K562 (cell line): ENCODE data around the gene BRWD1. TPM values are rescaled to one million over a fixed set of nuclear protein-coding genes. Genes with fewer than 3 reads are reported as not detected.

ENCODE experiments used
- C11orf30 ChIP-seq: fragments of 450-650 bp; IDR thresholded peaks from 2 replicates; pipeline ENCODE4 v1.6.1; 2016; ENCODE audit warnings: low read depth, mild to moderate bottlenecking
- CBFB ChIP-seq: sonication (generic); formaldehyde crosslinking; IDR thresholded peaks from 2 replicates; pipeline ENCODE4 v1.4.0; 2020; ENCODE audit warnings: mild to moderate bottlenecking, missing genetic modification reagents
- ESRRA ChIP-seq: fragments of 450-650 bp; IDR thresholded peaks from 2 replicates; pipeline ENCODE4 v1.6.1; 2014; ENCODE audit warnings: low read depth, mild to moderate bottlenecking, moderate library complexity, borderline replicate concordance
- HDGF ChIP-seq: fragments of 450-650 bp; IDR thresholded peaks from 2 replicates; pipeline ENCODE4 v1.6.1; 2016
- HMG20B ChIP-seq: fragments of 250-450 bp; sonication (Bioruptor Pico); IDR thresholded peaks from 2 replicates; pipeline ENCODE4 v1.5.0; 2021; ENCODE audit warnings: mild to moderate bottlenecking
- PCBP1 ChIP-seq: fragments of 200-400 bp; formaldehyde crosslinking; IDR thresholded peaks from 2 replicates; pipeline ENCODE4 v1.6.1; 2018; ENCODE audit warnings: mild to moderate bottlenecking, low read depth, low read length; ENCODE audit not compliant: poor library complexity, severe bottlenecking
- POLR2AphosphoS5 ChIP-seq: IDR thresholded peaks from 2 replicates; pipeline ENCODE4 v1.6.1; 2011; ENCODE audit warnings: mild to moderate bottlenecking, low read depth, low read length, moderate library complexity; ENCODE audit not compliant: control insufficient read depth, insufficient read depth
- POLR2H ChIP-seq: IDR thresholded peaks from 2 replicates; pipeline ENCODE4 v1.6.1; 2016; ENCODE audit warnings: missing genetic modification characterization, low read depth, mild to moderate bottlenecking, control low read depth, missing compliant biosample characterization, moderate library complexity
- RB1 ChIP-seq: fragments of 450-650 bp; IDR thresholded peaks from 2 replicates; pipeline ENCODE4 v1.6.1; 2017; ENCODE audit warnings: low read depth, mild to moderate bottlenecking
- RBFOX2 ChIP-seq: fragments of 200-400 bp; formaldehyde crosslinking; IDR thresholded peaks from 2 replicates; pipeline ENCODE4 v1.6.1; 2017; ENCODE audit warnings: low read depth, mild to moderate bottlenecking, low read length, moderate library complexity
- RBM17 ChIP-seq: fragments of 200-400 bp; formaldehyde crosslinking; IDR thresholded peaks from 2 replicates; pipeline ENCODE4 v1.6.1; 2017; ENCODE audit warnings: low read depth, mild to moderate bottlenecking, low read length, borderline replicate concordance
- RBM22 ChIP-seq: fragments of 200-400 bp; formaldehyde crosslinking; IDR thresholded peaks from 2 replicates; pipeline ENCODE4 v1.6.1; 2018; ENCODE audit warnings: low read length, low read depth; ENCODE audit not compliant: poor library complexity, severe bottlenecking
- SMARCA4 ChIP-seq: fragments of 450-650 bp; IDR thresholded peaks from 2 replicates; pipeline ENCODE4 v1.6.1; 2016
- SRSF3 ChIP-seq: fragments of 200-400 bp; formaldehyde crosslinking; IDR thresholded peaks from 2 replicates; pipeline ENCODE4 v1.6.1; 2016; ENCODE audit warnings: mild to moderate bottlenecking, low read length, moderate library complexity; ENCODE audit not compliant: insufficient read depth
- ZNF212 ChIP-seq: fragments of 450-650 bp; formaldehyde crosslinking; IDR thresholded peaks from 2 replicates; pipeline ENCODE4 v1.4.0; 2020; ENCODE audit warnings: mild to moderate bottlenecking
- polyA plus RNA-seq, 8 experiments: library from polyadenylated mRNA; depleted of rRNA in 4 of 8; stranded (reverse) in 5 of 8; unstranded in 3 of 8; fragments of >200 nt; fragmentation: Nextera tagmentation in 2 of 8; fragmentation: Illumina TruSeq in 1 of 8; extraction: Ambion mirVana in 2 of 8; extraction: Trizol in 1 of 8; gene quantifications; 2 replicates each; pipeline versions ENCODE4 v1.2.1 to v1.2.3, GENCODE V29; 2011 to 2014; ENCODE audit warnings: inconsistent platforms in 1 of 8, missing spikeins in 1 of 8
- total RNA-seq, 7 experiments: library from RNA; depleted of rRNA in 6 of 7; stranded (reverse); fragments of >200 nt in 6 of 7; fragmentation: Illumina TruSeq in 2 of 7; extraction: Trizol in 2 of 7; gene quantifications; 2 replicates each; pipeline versions ENCODE4 v1.2.1 to v1.2.3, GENCODE V29; 2011 to 2021; ENCODE audit warnings: low replicate concordance in 1 of 7
- TF ChIP-seq, protein P1 (sequence below): IDR thresholded peaks from 2 replicates; pipeline ENCODE4 v1.6.1; 2014; ENCODE audit warnings: antibody characterized with exemption
- TF ChIP-seq, protein P2 (sequence below): fragments of 450-650 bp; formaldehyde crosslinking; IDR thresholded peaks from 2 replicates; pipeline ENCODE4 v1.4.0; 2020; ENCODE audit warnings: mild to moderate bottlenecking, moderate library complexity
- TF ChIP-seq, protein P3 (sequence below): sonication (generic); formaldehyde crosslinking; IDR thresholded peaks from 2 replicates; pipeline ENCODE4 v1.8.0; 2023; ENCODE audit warnings: mild to moderate bottlenecking, missing genetic modification reagents
- TF ChIP-seq, protein P4 (sequence below): sonication (generic); formaldehyde crosslinking; IDR thresholded peaks from 2 replicates; pipeline ENCODE4 v1.8.1; 2022; ENCODE audit warnings: missing genetic modification reagents

The BRWD1 gene
- total and polyA plus RNA-seq, 9 of the 15 experiments (the other 6 are each of a cell fraction or from before 2014, with no cell fraction given): 10.1 to 60.2 (median 34.1) TPM

DNA sequence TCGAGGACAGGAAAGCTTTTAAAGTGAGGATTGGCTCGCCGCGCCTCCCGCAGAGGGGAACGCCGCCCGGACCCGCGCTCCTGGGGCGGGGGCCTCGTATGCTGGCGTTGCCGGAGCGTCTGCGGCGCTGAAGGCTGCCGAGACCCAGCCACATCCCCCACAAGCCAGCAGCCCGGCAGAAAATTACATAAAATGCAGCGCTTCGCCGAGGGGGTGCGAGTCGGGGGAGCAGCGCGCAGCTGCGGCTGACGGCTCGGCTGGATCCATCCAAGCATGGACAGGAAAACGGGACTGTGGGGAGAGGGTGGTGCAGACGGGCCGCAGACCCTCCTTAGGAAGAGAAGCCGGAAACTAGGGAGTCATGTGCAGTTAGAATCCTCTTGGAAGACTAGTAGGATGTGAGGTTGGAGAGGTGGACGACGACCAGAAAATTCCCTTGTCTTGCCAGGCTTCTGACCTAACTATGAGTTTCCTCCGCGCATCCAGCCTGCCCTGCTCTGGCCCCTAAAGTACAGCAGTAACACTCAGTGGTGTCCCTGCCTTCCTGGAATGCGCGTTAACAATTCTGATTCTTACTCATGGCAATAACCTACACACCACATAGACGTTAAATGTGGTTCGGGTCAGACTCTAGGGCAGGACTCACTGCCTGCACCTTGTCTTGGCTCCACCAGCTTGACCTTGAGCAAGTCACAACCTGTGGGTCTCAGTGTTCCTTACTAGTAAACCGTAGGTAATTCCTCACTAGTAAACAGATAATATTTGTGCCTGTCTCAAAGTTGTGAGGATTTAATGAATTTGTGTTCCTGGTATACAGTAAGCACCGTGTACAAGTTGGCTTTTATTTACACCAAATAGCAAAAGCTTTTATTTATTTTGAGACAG, 953 bp upstream of the BRWD1 start (continued):
- TF ChIP-seq, protein P1, sequence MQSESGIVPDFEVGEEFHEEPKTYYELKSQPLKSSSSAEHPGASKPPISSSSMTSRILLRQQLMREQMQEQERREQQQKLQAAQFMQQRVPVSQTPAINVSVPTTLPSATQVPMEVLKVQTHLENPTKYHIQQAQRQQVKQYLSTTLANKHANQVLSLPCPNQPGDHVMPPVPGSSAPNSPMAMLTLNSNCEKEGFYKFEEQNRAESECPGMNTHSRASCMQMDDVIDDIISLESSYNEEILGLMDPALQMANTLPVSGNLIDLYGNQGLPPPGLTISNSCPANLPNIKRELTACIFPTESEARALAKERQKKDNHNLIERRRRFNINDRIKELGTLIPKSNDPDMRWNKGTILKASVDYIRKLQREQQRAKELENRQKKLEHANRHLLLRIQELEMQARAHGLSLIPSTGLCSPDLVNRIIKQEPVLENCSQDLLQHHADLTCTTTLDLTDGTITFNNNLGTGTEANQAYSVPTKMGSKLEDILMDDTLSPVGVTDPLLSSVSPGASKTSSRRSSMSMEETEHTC: no peak
- TF ChIP-seq HMG20B (CRISPR knock-in tag) (0 out of 2 replicates have a peak, but pooled peaks have one; percentile 32), HDGF (0 out of 2 replicates have a peak, but pooled peaks have one; percentile 10), RB1 (no peak), SMARCA4 (0 out of 2 replicates have a peak, but pooled peaks have one; percentile 16), C11orf30 (no peak), ZNF212 (CRISPR knock-in tag) (no peak), RBM17 (no peak), RBM22 (peak; percentile 5), POLR2H (tag) (no peak), CBFB (CRISPR knock-in tag) (peak; percentile 81; the same call in 1 of the 2 replicates), POLR2AphosphoS5 (peak; percentile 43; the same call in 1 of the 2 replicates), RBFOX2 (peak; percentile 54), PCBP1 (no peak), ESRRA (peak; percentile 87), SRSF3 (0 out of 2 replicates have a peak, but pooled peaks have one; percentile 25)
- TF ChIP-seq, protein P2, sequence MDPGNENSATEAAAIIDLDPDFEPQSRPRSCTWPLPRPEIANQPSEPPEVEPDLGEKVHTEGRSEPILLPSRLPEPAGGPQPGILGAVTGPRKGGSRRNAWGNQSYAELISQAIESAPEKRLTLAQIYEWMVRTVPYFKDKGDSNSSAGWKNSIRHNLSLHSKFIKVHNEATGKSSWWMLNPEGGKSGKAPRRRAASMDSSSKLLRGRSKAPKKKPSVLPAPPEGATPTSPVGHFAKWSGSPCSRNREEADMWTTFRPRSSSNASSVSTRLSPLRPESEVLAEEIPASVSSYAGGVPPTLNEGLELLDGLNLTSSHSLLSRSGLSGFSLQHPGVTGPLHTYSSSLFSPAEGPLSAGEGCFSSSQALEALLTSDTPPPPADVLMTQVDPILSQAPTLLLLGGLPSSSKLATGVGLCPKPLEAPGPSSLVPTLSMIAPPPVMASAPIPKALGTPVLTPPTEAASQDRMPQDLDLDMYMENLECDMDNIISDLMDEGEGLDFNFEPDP (CRISPR knock-in tag): no peak
- TF ChIP-seq, protein P3, sequence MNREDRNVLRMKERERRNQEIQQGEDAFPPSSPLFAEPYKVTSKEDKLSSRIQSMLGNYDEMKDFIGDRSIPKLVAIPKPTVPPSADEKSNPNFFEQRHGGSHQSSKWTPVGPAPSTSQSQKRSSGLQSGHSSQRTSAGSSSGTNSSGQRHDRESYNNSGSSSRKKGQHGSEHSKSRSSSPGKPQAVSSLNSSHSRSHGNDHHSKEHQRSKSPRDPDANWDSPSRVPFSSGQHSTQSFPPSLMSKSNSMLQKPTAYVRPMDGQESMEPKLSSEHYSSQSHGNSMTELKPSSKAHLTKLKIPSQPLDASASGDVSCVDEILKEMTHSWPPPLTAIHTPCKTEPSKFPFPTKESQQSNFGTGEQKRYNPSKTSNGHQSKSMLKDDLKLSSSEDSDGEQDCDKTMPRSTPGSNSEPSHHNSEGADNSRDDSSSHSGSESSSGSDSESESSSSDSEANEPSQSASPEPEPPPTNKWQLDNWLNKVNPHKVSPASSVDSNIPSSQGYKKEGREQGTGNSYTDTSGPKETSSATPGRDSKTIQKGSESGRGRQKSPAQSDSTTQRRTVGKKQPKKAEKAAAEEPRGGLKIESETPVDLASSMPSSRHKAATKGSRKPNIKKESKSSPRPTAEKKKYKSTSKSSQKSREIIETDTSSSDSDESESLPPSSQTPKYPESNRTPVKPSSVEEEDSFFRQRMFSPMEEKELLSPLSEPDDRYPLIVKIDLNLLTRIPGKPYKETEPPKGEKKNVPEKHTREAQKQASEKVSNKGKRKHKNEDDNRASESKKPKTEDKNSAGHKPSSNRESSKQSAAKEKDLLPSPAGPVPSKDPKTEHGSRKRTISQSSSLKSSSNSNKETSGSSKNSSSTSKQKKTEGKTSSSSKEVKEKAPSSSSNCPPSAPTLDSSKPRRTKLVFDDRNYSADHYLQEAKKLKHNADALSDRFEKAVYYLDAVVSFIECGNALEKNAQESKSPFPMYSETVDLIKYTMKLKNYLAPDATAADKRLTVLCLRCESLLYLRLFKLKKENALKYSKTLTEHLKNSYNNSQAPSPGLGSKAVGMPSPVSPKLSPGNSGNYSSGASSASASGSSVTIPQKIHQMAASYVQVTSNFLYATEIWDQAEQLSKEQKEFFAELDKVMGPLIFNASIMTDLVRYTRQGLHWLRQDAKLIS (CRISPR knock-in tag): peak; percentile 21; the same call in 1 of the 2 replicates
- TF ChIP-seq, protein P4, sequence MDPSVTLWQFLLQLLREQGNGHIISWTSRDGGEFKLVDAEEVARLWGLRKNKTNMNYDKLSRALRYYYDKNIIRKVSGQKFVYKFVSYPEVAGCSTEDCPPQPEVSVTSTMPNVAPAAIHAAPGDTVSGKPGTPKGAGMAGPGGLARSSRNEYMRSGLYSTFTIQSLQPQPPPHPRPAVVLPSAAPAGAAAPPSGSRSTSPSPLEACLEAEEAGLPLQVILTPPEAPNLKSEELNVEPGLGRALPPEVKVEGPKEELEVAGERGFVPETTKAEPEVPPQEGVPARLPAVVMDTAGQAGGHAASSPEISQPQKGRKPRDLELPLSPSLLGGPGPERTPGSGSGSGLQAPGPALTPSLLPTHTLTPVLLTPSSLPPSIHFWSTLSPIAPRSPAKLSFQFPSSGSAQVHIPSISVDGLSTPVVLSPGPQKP (CRISPR knock-in tag): no peak
